Naive thymus-derived CD8-positive, alpha-beta T cell (primary cell): ENCODE results near the gene HSPH1. TPM values are rescaled to one million over a fixed set of nuclear protein-coding genes. Genes with fewer than 3 reads are reported as not detected.
A peak's percentile ranks its signal among the peaks of the same experiment; 100 is the strongest.

Experiments
- ATAC-seq, 2 donors: fragments of 150-1000 bp; cut with Tn5 transposase in 1 of 2; sonication (Bioruptor Pico), chemical (Tn5 transposase) in 1 of 2; 1 replicate in 1 of 2; 2 replicates in 1 of 2; pipeline ENCODE4 v1.10.0; 2021; ENCODE audit warnings: mild to moderate bottlenecking in 2 of 2, moderate library complexity in 2 of 2
- POLR2A ChIA-PET: fragments of 350-600 bp; sonication (Branson Sonifier 250); formaldehyde crosslinking; loops from one replicate; lab custom pipeline; 2021; ENCODE audit warnings: antibody characterized with exemption; lab: Charles Lee
- DNase-seq, 10 donors: peaks; one replicate each; pipeline versions ENCODE4 v3.0.0 to v3.0.0-alpha.2; 2020 to 2022
- H3K27ac Mint-ChIP-seq, 10 donors: one replicate each; pipeline ENCODE4 v1.8.0; 2020 to 2022; ENCODE audit warnings: mild to moderate bottlenecking in 10 of 10, mixed read lengths in 10 of 10, moderate library complexity in 4 of 10, inconsistent platforms in 1 of 10
- H3K27me3 Mint-ChIP-seq, 5 donors: one replicate each; pipeline ENCODE4 v1.8.0; 2021 to 2022; ENCODE audit warnings: mixed read lengths in 5 of 5
- H3K36me3 Mint-ChIP-seq, 3 donors: one replicate each; pipeline ENCODE4 v1.8.0; 2020 to 2022; ENCODE audit warnings: mixed read lengths in 3 of 3, mild to moderate bottlenecking in 2 of 3, inconsistent platforms in 1 of 3
- H3K4me1 Mint-ChIP-seq, 4 donors: one replicate each; pipeline ENCODE4 v1.8.0; 2021 to 2022; ENCODE audit warnings: mixed read lengths in 4 of 4
- H3K4me3 Mint-ChIP-seq, 10 donors: one replicate each; pipeline ENCODE4 v1.8.0; 2020 to 2022; ENCODE audit warnings: mild to moderate bottlenecking in 10 of 10, mixed read lengths in 10 of 10, moderate library complexity in 6 of 10, inconsistent platforms in 1 of 10
- H3K9me3 Mint-ChIP-seq, 9 donors: one replicate each; pipeline ENCODE4 v1.8.0; 2020 to 2022; ENCODE audit warnings: mixed read lengths in 9 of 9, mild to moderate bottlenecking in 3 of 9, inconsistent platforms in 1 of 9, moderate library complexity in 1 of 9
- polyA plus RNA-seq, 3 donors: library from polyadenylated mRNA; unstranded; fragments of 300-500 nt; fragmentation: Illumina TruSeq; gene quantifications; one replicate each; pipeline ENCODE4 v1.2.3, GENCODE V29; 2021
- total RNA-seq, 8 experiments: library from RNA in 2 of 8; stranded (reverse) in 2 of 8; gene quantifications; one replicate each; pipeline ENCODE4 v1.2.3 and lab custom pipeline; 2021 to 2026

HSPH1 gene
- total RNA-seq (100 to 1,000 TPM in 1 of 2 experiments, 10 to 100 TPM in 1; 98.4 to 105 TPM), polyA plus RNA-seq (10 to 100 TPM; 36.2 to 66.8 (median 52.5) TPM), total RNA-seq (lab: John Stamatoyannopoulos, UW) (103 to 703 (median 463) reads per million in 6 experiments)

DNA sequence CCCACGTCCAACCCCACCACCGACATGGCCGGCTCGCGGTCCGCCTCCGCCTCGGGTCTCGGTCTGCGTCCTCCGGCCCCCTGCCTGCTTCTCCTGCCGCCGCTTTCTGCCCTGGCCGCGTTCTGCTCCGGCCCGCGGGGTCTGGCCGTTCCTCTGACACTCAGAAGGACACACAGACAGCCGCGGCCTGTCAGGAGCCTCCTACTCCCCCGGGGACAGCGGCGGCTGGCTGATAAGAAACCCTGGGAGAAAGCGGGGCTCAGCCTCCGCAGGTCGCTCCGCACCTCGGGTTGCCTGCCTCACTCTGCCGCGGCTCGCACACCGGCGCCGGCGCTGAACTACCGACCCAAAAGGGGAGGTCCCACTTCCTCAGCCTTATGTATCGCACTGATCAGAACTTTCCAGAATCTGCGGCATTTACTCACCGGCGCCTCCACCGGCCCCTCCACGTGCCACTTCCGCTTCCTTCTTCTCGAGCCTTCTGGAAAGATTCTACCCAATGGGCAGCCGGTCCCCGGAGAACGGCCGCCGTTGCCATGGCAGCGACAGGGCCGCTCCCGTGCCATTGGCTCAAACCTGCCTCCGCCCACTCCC lies at the start of gene HSPH1:
Gene HSPH1, minus strand, starts transcription at position 348 of the 594 bp plus-strand sequence. Its CDS starts 322 bp downstream, at position 26.
- ATAC-seq = peak; percentile 70 to 71
- no peaks in the 10 kb centered on the region for H3K27me3 Mint-ChIP-seq
- peak within 1 kb of the TSS; percentile 96 to 100 (median 99) for H3K27ac Mint-ChIP-seq
- POLR2A ChIA-PET = interaction anchor here (1.4 to 2.7 kb wide), 2 partner anchors 39 to 696 kb away, joined by 4 to 13 read pairs; partner anchors contain the start of genes B3GLCT and HMGB1
- H3K4me3 Mint-ChIP-seq = peak within 1 kb of the TSS; percentile 94 to 100 (median 97)
- H3K9me3 Mint-ChIP-seq = no peaks in the 10 kb centered on the region
- H3K36me3 Mint-ChIP-seq = peaks cover 0 to 22% (median 8%) of the 10 kb centered on the region in 3 donors
- peaks cover 20 to 55% (median 45%) of the 10 kb centered on the region in 4 donors for H3K4me1 Mint-ChIP-seq
- peak in 9 of 10 donors; percentile 95 to 99 (median 99) for DNase-seq

DNA sequence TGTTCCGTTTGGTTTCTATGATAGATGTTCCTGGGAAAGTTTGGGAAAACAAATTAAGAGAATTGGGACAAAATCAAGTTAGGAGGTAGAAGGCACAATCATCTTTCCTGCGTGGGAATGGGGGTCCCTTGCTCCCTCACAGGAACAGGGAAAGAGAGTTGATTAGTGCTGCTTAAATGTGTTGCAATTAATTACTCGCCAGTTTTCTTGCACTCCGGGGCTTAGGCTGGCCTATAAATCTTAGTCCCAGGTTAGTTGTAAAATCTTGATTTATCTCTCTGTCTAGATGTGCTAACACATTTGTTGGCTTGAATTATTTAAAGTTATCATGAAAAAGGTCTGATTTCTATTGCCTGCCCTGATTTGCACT lies 48.1 kb upstream of the HSPH1 start:
- Mint-ChIP-seq H3K36me3 (no peaks in the 10 kb centered on the region), H3K4me3 (peak overlapping the region in 2 of 10 donors; percentile 1 to 2), H3K9me3 (no peaks in the 10 kb centered on the region), H3K4me1 (peaks cover 3 to 41% (median 14%) of the 10 kb centered on the region in 4 donors), H3K27ac (peak overlapping the region in 3 of 10 donors; percentile 8 to 50 (median 21)), H3K27me3 (no peaks in the 10 kb centered on the region)
- ATAC-seq (no peak), DNase-seq (no peak)
- POLR2A ChIA-PET = interaction anchor here (1.2 kb wide), 1 partner anchor 9 kb away, joined by 6 read pairs; the partner anchor contains the start of gene B3GLCT

DNA sequence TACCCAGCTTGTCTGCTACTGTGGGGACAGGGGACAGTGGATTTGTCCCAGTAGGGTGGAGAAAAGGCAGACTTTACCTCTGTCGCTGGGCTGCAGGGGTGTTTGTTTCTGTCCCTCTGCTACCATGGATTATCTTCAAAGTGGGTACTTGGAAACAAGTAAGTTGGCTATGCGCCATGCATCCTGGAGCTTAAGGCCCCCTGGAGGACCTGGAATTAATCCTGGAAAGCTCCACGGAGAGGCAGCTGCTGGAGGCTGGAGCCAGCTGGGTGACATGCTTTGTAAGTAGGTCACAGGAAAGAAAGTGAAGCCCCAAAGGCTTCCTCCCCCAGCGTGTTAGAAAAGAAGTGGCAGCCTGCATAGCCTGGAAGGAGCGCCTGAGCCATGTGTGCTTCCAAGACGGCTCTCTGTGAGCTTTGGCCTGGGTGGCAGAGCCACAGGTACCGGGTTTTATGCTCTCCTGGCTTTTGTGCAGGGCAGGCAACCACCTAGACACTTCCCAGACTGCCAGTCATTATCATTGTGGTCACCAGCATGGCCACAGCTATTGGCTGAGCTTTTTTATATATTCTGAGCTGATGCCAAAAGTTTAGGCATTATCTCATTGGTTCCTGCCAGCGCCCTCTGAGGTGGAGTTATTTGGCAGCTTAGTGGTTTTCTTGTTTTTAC lies 47.6 kb upstream of the HSPH1 start:
- Mint-ChIP-seq H3K4me1 (peaks cover 7 to 44% (median 17%) of the 10 kb centered on the region in 4 donors), H3K36me3 (no peaks in the 10 kb centered on the region), H3K4me3 (peak overlapping the region in 2 of 10 donors; percentile 1 to 2), H3K27ac (peak overlapping the region in 4 of 10 donors; percentile 18 to 83 (median 36)), H3K9me3 (no peaks in the 10 kb centered on the region), H3K27me3 (no peaks in the 10 kb centered on the region)
- peak in 1 of 10 donors; percentile 5 for DNase-seq
- POLR2A ChIA-PET = interaction anchor here (1.2 kb wide), 1 partner anchor 9 kb away, joined by 6 read pairs; the partner anchor contains the start of gene B3GLCT
- peak; percentile 30 to 51 for ATAC-seq

DNA sequence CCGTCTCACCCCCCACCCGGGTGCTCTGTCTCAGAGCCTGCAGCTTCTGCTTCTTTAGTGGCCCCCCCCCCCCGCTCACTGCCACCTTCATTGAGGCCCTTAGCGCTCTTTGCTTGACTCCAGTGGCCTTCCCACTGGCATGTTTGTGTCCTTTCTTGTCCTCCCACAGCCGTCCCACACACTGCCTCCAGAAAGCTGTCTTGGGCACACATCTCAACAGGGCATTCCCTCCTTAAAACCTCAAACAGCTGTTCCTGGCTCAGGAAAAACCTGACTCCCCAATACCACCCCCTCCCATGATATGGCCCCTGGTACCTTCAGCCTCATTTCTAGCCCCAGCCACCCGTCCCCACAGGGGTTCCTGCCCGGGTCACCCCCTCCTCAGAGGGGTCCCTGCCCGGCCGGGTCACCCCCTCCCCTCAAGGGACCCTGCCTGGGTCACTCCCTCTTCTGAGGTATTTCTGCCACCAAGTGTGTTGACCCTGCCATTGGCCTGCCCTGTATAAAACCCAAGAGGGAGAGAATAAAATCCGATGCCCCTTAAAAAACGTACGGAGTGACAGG lies 46.9 kb upstream of the HSPH1 start:
- POLR2A ChIA-PET = interaction anchor here (0.7 to 1.2 kb wide), 2 partner anchors 8 to 207 kb away, joined by 4 to 6 read pairs; partner anchors contain the start of gene B3GLCT

GRCh38 chr13:31207661-31208552 lies 46.2 kb upstream of the HSPH1 start:
- peak overlapping the region in 2 of 10 donors; percentile 24 to 82 for H3K27ac Mint-ChIP-seq
- no peak for DNase-seq
- H3K9me3 Mint-ChIP-seq = no peaks in the 10 kb centered on the region
- no peaks in the 10 kb centered on the region for H3K36me3 Mint-ChIP-seq
- ATAC-seq = no peak
- H3K27me3 Mint-ChIP-seq = no peaks in the 10 kb centered on the region
- POLR2A ChIA-PET = interaction anchor here (0.7 kb wide), 1 partner anchor 207 kb away, joined by 4 read pairs; no protein-coding TSS in a partner anchor
- H3K4me1 Mint-ChIP-seq = peaks cover 6 to 43% (median 17%) of the 10 kb centered on the region in 4 donors
- peak overlapping the region in 5 of 10 donors; percentile 4 to 37 (median 31) for H3K4me3 Mint-ChIP-seq

More for the DNA sequence above, 46.9 kb upstream of the HSPH1 start:
- Mint-ChIP-seq H3K9me3 (no peaks in the 10 kb centered on the region), H3K27ac (peak overlapping the region in 2 of 10 donors; percentile 57 to 83), H3K4me3 (peak overlapping the region in 1 of 10 donors; percentile 34), H3K4me1 (peaks cover 8 to 44% (median 17%) of the 10 kb centered on the region in 4 donors), H3K27me3 (no peaks in the 10 kb centered on the region), H3K36me3 (no peaks in the 10 kb centered on the region)
- ATAC-seq = no peak
- DNase-seq = no peak

DNA sequence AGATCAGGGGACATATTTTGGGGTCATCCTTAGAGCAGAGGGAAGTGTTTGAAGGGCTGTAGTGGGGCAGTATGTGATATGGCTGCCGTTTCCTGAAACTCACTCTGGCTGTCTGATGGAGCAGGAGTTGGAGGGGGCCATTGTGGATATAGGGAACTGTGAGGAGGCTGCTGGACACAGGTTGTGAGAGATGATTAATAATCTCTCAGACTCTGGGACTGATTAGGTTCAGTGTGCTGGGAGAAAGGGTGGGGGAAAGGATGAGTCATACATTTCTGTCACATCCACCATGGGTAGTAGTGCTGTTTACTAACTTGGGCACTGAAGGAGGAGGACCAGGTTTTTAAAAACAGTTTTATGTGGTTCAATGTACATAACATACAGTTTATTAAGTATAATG lies 42.9 kb upstream of the HSPH1 start:
- H3K36me3 Mint-ChIP-seq = no peaks in the 10 kb centered on the region
- no peak for DNase-seq
- no peaks in the 10 kb centered on the region for H3K27me3 Mint-ChIP-seq
- H3K4me3 Mint-ChIP-seq = no peak overlapping the region
- H3K4me1 Mint-ChIP-seq = peaks cover 12 to 43% (median 23%) of the 10 kb centered on the region in 4 donors
- no peak for ATAC-seq
- H3K9me3 Mint-ChIP-seq = no peaks in the 10 kb centered on the region
- peak overlapping the region in 1 of 10 donors; percentile 88 for H3K27ac Mint-ChIP-seq
- POLR2A ChIA-PET = no interaction called here

GRCh38 chr13:31201341-31202031 lies 39.8 kb upstream of the HSPH1 start:
- ATAC-seq = no peak
- no peak for DNase-seq
- Mint-ChIP-seq H3K9me3 (no peaks in the 10 kb centered on the region), H3K27me3 (no peaks in the 10 kb centered on the region), H3K27ac (peak overlapping the region; percentile 82 to 96 (median 92)), H3K36me3 (no peaks in the 10 kb centered on the region), H3K4me1 (peaks cover 10 to 33% (median 25%) of the 10 kb centered on the region in 4 donors), H3K4me3 (peak overlapping the region; percentile 76 to 92 (median 85))
- POLR2A ChIA-PET = interaction anchor here (0.6 to 3.0 kb wide), 5 partner anchors 8 to 733 kb away, joined by 3 to 13 read pairs (median 5); partner anchors contain the start of gene HSPH1

- Mint-ChIP-seq H3K27ac (peak overlapping the region; percentile 82 to 96 (median 92)), H3K27me3 (no peaks in the 10 kb centered on the region), H3K9me3 (no peaks in the 10 kb centered on the region), H3K4me3 (peak overlapping the region; percentile 76 to 92 (median 85)), H3K4me1 (peaks cover 10 to 33% (median 24%) of the 10 kb centered on the region in 4 donors), H3K36me3 (no peaks in the 10 kb centered on the region)
- ATAC-seq = peak; percentile 24 to 42
- POLR2A ChIA-PET = interaction anchor here (0.7 to 3.0 kb wide), 5 partner anchors 9 to 733 kb away, joined by 3 to 13 read pairs (median 5); partner anchors contain the start of gene HSPH1
- DNase-seq = peak in 4 of 10 donors; percentile 29 to 68 (median 38)
Measured at GRCh38 chr13:31200637-31200971, 38.9 kb upstream of the HSPH1 start.

DNA sequence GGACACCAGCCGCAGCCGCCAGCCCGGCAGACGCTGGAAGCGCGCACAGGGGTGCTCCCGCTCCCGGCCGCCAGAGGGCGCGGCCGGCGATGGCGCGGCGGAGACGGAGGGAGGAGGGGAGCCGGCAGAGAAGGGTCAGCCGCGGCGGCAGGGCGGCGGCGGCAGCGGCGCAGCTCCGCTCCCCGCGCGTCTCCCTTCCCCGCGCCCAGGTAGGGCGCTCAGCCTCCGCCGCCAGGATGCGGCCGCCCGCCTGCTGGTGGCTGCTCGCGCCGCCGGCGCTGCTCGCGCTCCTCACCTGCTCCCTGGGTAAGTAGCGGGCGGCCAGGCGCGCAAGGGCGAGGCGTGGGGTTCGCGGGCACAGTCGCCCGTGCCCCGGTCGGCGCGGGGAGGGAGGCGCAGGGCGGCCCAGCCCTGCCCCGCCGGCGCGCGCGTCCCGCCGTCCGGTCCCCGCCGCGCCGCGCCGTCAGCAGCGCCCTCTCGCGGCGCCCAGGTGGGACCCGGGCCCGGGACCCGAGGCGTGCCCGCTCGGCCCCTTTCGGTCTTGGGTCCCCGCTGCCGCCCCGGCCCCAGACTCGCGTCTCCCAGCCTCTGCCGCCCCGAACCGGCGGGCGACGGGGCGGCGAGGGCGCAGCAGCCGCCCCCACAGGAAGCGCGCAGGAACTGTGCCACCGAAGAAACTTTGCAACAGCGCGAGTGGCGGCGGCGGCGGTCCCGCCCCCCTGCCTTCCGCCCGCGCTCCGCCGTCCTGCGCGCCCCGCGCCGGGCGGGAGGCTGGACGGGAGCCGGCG lies 38.3 kb upstream of the HSPH1 start, which contains the start of gene B3GLCT:
Gene B3GLCT, plus strand, starts transcription at position 127 of the 788 bp plus-strand sequence. Its CDS starts 110 bp downstream, at position 237.
- Mint-ChIP-seq H3K4me3 (peak within 1 kb of the TSS; percentile 78 to 92 (median 87)), H3K9me3 (no peaks in the 10 kb centered on the region), H3K4me1 (peaks cover 13 to 33% (median 23%) of the 10 kb centered on the region in 4 donors), H3K36me3 (peaks cover 0 to 3% (median 0%) of the 10 kb centered on the region in 3 donors), H3K27me3 (no peaks in the 10 kb centered on the region), H3K27ac (peak within 1 kb of the TSS; percentile 86 to 98 (median 92))
- peak; percentile 71 to 78 for ATAC-seq
- DNase-seq = peak; percentile 65 to 88 (median 82)
- POLR2A ChIA-PET = interaction anchor here (0.6 to 3.0 kb wide), 5 partner anchors 9 to 712 kb away, joined by 3 to 13 read pairs (median 3); partner anchors contain the start of gene HSPH1

GRCh38 chr13:31199527-31199848 lies 37.8 kb upstream of the HSPH1 start:
- Mint-ChIP-seq H3K4me1 (peaks cover 11 to 28% (median 20%) of the 10 kb centered on the region in 4 donors), H3K27me3 (peaks cover 0 to 1% (median 0%) of the 10 kb centered on the region in 5 donors), H3K9me3 (no peaks in the 10 kb centered on the region), H3K36me3 (peaks cover 0 to 3% (median 0%) of the 10 kb centered on the region in 3 donors), H3K27ac (peak overlapping the region; percentile 75 to 98 (median 90)), H3K4me3 (peak overlapping the region; percentile 78 to 91 (median 84))
- DNase-seq = no peak
- POLR2A ChIA-PET = interaction anchor here (0.6 to 3.0 kb wide), 4 partner anchors 10 to 713 kb away, joined by 3 to 13 read pairs (median 4); partner anchors contain the start of gene HSPH1
- ATAC-seq = peak; percentile 36 to 46
